ENCODE measurements around the gene SLC16A11.

Gene SLC16A11

DNA sequence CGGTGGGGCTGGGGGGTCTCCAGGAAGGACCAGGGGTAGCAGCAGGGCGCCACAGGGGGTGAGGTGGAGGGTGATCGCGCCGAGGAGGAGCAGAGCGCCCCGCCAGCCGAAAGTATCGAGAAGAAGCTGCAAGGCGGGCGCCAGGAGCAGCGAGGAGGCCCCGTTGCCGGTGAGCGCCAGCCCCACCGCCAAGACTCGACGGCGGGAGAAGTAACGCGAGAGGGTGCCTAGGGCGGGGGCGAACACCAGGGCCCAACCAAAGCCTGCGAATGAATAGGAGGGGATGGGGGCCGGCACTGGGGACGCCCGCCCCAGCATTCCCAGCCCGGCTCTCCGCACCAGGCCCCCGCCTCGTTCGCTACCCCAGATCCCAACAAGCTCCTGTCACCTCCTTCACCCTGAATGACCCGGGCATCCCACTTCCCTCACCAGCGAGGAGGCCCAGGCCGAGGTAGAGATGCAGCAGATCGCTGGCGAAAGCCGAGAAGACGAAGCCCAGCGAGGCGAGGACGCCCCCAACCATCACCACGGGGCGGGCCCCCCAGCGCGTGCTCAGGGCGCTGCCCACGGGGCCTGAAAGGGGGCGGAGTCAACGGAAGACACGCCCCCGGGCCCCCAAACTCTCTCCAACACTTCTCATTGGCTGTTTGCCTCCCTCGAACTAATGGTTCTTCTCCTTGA lies 1.3 kb downstream of the SLC16A11 start:
- TF ChIP-seq, protein P1, sequence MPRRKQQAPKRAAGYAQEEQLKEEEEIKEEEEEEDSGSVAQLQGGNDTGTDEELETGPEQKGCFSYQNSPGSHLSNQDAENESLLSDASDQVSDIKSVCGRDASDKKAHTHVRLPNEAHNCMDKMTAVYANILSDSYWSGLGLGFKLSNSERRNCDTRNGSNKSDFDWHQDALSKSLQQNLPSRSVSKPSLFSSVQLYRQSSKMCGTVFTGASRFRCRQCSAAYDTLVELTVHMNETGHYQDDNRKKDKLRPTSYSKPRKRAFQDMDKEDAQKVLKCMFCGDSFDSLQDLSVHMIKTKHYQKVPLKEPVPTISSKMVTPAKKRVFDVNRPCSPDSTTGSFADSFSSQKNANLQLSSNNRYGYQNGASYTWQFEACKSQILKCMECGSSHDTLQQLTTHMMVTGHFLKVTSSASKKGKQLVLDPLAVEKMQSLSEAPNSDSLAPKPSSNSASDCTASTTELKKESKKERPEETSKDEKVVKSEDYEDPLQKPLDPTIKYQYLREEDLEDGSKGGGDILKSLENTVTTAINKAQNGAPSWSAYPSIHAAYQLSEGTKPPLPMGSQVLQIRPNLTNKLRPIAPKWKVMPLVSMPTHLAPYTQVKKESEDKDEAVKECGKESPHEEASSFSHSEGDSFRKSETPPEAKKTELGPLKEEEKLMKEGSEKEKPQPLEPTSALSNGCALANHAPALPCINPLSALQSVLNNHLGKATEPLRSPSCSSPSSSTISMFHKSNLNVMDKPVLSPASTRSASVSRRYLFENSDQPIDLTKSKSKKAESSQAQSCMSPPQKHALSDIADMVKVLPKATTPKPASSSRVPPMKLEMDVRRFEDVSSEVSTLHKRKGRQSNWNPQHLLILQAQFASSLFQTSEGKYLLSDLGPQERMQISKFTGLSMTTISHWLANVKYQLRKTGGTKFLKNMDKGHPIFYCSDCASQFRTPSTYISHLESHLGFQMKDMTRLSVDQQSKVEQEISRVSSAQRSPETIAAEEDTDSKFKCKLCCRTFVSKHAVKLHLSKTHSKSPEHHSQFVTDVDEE (CRISPR knock-in tag; IDR thresholded peaks at IDR 0.05) = no peak
- TF ChIP-seq ARNTL (CRISPR knock-in tag; IDR thresholded peaks at IDR 0.05; ENCODE audit: borderline replicate concordance, low read depth) (no peak), ESRRG (CRISPR knock-in tag; IDR thresholded peaks at IDR 0.05) (no peak)

DNA sequence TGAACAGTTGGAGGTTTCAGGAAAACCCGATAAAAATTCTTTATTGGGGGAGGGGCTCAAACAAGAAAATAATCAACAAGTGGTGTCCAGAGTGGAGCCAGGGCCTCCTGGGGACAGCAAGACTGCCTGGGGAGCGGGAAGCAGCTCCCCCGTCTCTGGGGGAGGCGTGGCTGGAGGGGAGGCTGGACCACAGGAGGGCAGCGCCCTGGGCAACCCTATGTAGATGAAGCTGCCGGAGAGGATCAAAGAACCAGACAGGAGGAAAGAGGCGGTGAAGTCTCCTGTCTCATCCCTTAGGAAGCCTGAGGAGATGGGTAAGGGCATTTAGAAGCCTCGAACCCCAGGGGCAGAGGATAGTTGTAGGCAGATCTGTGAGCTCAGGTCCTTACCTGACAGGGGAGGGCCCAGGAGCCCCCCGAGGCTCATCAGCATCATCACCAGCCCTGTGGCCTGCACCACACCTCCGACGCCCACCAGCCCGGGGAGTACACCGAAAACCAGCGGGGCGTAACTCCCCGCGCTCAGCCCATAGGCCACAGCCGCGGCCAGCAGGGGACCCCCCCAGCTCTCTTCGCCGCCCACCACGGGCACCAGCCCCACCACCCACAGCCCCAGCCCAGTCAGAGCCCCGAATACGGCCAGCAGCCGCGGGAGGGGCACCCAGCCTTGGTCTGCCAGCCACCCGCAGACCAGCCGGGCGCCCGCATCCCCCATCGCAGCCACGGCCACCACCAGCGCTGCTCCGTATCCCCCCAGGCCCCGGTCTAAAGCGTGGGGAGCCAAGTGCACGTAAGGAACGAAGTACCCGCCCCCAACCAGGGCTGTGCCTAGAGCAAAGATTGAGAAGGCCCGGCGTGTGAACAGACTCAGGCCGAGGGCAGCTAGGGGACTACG lies 2.0 kb downstream of the SLC16A11 start:
- TF ChIP-seq ZFP3 (CRISPR knock-in tag; IDR thresholded peaks at IDR 0.05) (no peak), ZFP30 (CRISPR knock-in tag; IDR thresholded peaks at IDR 0.05) (no peak), ZNF70 (CRISPR knock-in tag; IDR thresholded peaks at IDR 0.05) (no peak), ESRRG (CRISPR knock-in tag; IDR thresholded peaks at IDR 0.05) (no peak), OSR1 (CRISPR knock-in tag; IDR thresholded peaks at IDR 0.05) (no peak), PPARA (CRISPR knock-in tag; IDR thresholded peaks at IDR 0.05; ENCODE audit: borderline replicate concordance) (no peak), ARNTL (CRISPR knock-in tag; IDR thresholded peaks at IDR 0.05; ENCODE audit: borderline replicate concordance, low read depth) (no peak), ZNF8 (CRISPR knock-in tag; IDR thresholded peaks at IDR 0.05) (no peak), POU6F1 (CRISPR knock-in tag; IDR thresholded peaks at IDR 0.05; ENCODE audit: borderline replicate concordance, low read depth) (no peak), ZC3H10 (CRISPR knock-in tag; IDR thresholded peaks at IDR 0.05) (no peak), CSDC2 (CRISPR knock-in tag; IDR thresholded peaks at IDR 0.05) (no peak), SNAI2 (CRISPR knock-in tag; IDR thresholded peaks at IDR 0.05) (no peak), RARB (CRISPR knock-in tag; IDR thresholded peaks at IDR 0.05) (no peak), GLIS3 (CRISPR knock-in tag; IDR thresholded peaks at IDR 0.05) (no peak)
- TF ChIP-seq, protein P1 (CRISPR knock-in tag; IDR thresholded peaks at IDR 0.05) = no peak
- ATAC-seq = no peak

More for the DNA sequence above, 1.3 kb downstream of the SLC16A11 start:
- no peak for ATAC-seq

- no peak for ATAC-seq
Observed at GRCh38 chr17:7039832-7040231, 4.1 kb downstream of the SLC16A11 start.

More at GRCh38 chr17:7039832-7040231, 4.1 kb downstream of the SLC16A11 start:
- TF ChIP-seq OSR1 (CRISPR knock-in tag; IDR thresholded peaks at IDR 0.05) = no peak
- TF ChIP-seq ZNF70 (CRISPR knock-in tag; IDR thresholded peaks at IDR 0.05) = no peak
- TF ChIP-seq ZC3H10 (CRISPR knock-in tag; IDR thresholded peaks at IDR 0.05) = no peak
- no peak for TF ChIP-seq ZNF565 (CRISPR knock-in tag; conservative IDR thresholded peaks at IDR 0.05; ENCODE audit: low read depth)
- TF ChIP-seq GLIS3 (CRISPR knock-in tag; IDR thresholded peaks at IDR 0.05) = no peak
- TF ChIP-seq ESRRG (CRISPR knock-in tag; IDR thresholded peaks at IDR 0.05) = no peak
- no peak for TF ChIP-seq ZNF8 (CRISPR knock-in tag; IDR thresholded peaks at IDR 0.05)
- TF ChIP-seq ARNTL (CRISPR knock-in tag; IDR thresholded peaks at IDR 0.05; ENCODE audit: borderline replicate concordance, low read depth) = no peak
- TF ChIP-seq CREB5 (CRISPR knock-in tag; IDR thresholded peaks at IDR 0.05; ENCODE audit: low read depth) = no peak
- TF ChIP-seq, protein P1 (CRISPR knock-in tag; IDR thresholded peaks at IDR 0.05) = no peak
- no peak for TF ChIP-seq ISL1 (CRISPR knock-in tag; IDR thresholded peaks at IDR 0.05)
- TF ChIP-seq RARB (CRISPR knock-in tag; IDR thresholded peaks at IDR 0.05) = no peak
- no peak for TF ChIP-seq ZFP3 (CRISPR knock-in tag; IDR thresholded peaks at IDR 0.05)
- TF ChIP-seq SNAI2 (CRISPR knock-in tag; IDR thresholded peaks at IDR 0.05) = no peak
